GM18511 (cell line): ENCODE measurements around the gene MRC1.

Experiments used
- ATAC-seq: cut with Tn5 transposase; IDR thresholded peaks from one replicate; pipeline ENCODE4 v1.9.1; 2021; ENCODE audit warnings: mild to moderate bottlenecking, moderate library complexity; ENCODE audit not compliant: unreplicated experiment

MRC1 gene

GRCh38 chr10:17808971-17809841 lies at the start of gene MRC1:
TSS of gene MRC1 (plus strand) at chr10:17809348. CDS start at chr10:17809466, 118 bp downstream.
- no peak for ATAC-seq

GRCh38 chr10:17764142-17764541 lies 45.0 kb upstream of the MRC1 start:
- ATAC-seq = no peak

GRCh38 chr10:17765602-17766001 lies 43.5 kb upstream of the MRC1 start:
- ATAC-seq = no peak

GRCh38 chr10:17766731-17767130 lies 42.4 kb upstream of the MRC1 start:
- ATAC-seq = no peak

GRCh38 chr10:17768496-17768895 lies 40.7 kb upstream of the MRC1 start:
- ATAC-seq = no peak

- ATAC-seq = no peak
Measured at GRCh38 chr10:17768957-17769356, 40.2 kb upstream of the MRC1 start.

GRCh38 chr10:17771017-17771416 lies 38.1 kb upstream of the MRC1 start:
- ATAC-seq = no peak

- no peak for ATAC-seq
Measured at GRCh38 chr10:17779784-17780183, 29.4 kb upstream of the MRC1 start.

GRCh38 chr10:17780727-17781126 lies 28.4 kb upstream of the MRC1 start:
- no peak for ATAC-seq

- no peak for ATAC-seq
Measured at GRCh38 chr10:17781856-17782255, 27.3 kb upstream of the MRC1 start.

- ATAC-seq = no peak
Measured at GRCh38 chr10:17782921-17783665, 26.1 kb upstream of the MRC1 start.

GRCh38 chr10:17783751-17784150 lies 25.4 kb upstream of the MRC1 start:
- ATAC-seq = no peak

GRCh38 chr10:17784688-17785087 lies 24.5 kb upstream of the MRC1 start:
- ATAC-seq = no peak

GRCh38 chr10:17785276-17785930 lies 23.7 kb upstream of the MRC1 start:
- ATAC-seq = no peak

- ATAC-seq = no peak
Measured at GRCh38 chr10:17787087-17787961, 21.8 kb upstream of the MRC1 start.

GRCh38 chr10:17788646-17789045 lies 20.5 kb upstream of the MRC1 start:
- no peak for ATAC-seq

GRCh38 chr10:17789396-17789795 lies 19.8 kb upstream of the MRC1 start:
- ATAC-seq = no peak

GRCh38 chr10:17790651-17791050 lies 18.5 kb upstream of the MRC1 start:
- ATAC-seq = no peak

GRCh38 chr10:17792991-17793390 lies 16.2 kb upstream of the MRC1 start:
- peak; percentile 49 for ATAC-seq

- ATAC-seq = no peak
Measured at GRCh38 chr10:17793823-17794644, 15.1 kb upstream of the MRC1 start.
